ENCODE results near the gene HYI.
"Not testable (repeated sequence)": the region's sequence is repeated elsewhere in the genome, so short reads cannot be mapped to it uniquely, and the experiment has no call there.

Gene HYI

DNA sequence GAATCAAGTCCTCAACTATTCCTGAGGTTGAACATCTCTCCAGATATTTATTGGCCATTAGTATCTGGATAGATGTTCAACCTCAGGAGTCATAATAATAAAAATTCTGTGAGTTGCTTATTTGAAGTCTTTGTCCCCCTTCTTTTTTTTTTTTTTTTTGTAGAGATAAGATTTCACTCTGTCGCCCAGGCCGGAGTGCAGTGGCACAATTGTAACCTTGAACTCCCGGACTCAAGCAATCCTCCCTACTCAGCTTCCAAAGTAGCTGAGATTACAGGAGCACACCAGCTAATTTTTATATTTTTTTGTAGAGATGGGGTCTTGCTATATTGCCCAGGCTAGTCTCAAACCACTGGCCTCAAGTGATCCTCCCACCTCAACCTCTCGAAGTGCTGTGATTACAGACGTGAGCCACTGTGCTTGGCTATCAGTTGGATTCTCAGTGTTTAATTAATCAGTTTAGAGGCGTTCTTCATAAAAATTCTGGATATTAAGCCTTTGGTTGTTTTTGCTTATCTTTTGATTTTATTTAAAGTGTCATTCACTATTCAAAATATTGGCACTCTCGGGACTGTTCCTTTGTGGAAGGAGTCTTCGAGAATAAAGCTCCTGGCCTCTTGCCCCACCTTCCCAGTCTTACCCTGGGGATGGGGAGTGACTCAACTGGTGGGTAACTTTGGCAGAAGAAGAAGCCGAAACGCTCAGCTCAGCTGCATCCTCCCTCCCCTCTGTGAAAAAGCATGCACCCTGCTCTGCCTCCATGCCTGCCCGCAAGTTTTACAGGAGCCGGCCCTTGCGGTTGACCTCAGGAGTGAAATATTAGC, 11.2 kb upstream of the HYI start:
- no peak for DNase-seq (ENCODE audit: low read depth in 2 of 2)

- no peak for DNase-seq (ENCODE audit: low read depth in 2 of 2)
Measured at GRCh38 chr1:43463479-43463878, 9.7 kb upstream of the HYI start.

DNA sequence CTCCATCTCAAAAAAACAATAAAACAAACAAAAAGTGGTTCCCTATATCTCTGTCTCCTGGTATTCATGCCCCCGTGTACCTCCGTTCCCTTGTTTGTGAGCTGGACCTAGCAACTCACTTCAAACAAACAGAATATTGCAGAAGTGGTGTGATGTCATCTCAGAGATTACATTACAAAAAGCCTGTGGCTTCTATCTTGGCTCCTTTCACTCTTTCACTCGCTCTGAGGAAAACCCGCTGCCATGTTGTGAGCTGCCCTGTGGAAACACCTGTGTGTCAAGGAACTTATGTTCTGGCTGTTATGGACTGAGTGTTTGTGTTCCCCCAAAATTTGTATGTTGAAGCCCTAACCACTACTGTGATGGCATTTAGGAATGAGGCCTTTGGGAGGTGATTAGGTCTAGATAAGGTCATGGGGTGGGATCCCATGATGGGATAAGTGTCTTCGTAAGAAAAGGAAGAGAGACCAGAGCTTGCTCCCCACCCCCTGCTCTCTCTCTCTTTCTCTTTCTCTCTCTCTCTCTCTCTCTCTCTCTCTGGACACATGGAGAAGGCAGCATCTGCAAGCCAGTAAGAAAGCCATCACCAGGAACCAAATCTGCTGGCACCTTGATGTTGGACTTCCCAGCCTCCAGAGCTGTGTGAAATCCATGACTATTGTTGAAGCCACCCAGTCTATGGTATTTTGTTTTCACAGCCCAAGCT, 7.4 kb upstream of the HYI start:
- DNase-seq (ENCODE audit: low read depth in 2 of 2), result no peak

DNA sequence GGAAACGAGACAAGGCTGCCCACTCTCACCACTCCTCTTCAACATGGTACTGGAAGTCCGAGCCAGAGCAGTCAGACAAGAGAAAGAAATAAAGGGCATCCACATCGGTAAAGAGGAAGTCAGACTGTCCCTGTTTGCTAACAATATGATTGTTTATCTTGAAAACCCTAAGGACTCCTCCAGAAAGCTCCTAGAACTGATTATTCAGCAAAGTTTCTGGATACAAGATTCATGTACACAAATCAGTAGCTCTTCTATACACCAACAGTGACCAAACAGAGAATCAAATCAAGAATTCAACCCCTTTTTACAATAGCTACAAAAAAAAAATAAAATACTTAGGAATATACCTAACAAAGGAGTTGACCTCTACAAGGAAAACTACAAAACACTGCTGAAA, 4.6 kb upstream of the HYI start:
- DNase-seq (ENCODE audit: low read depth in 2 of 2), result not testable (repeated sequence)

GRCh38 chr1:43455213-43455889, 1.6 kb upstream of the HYI start:
- no peak for DNase-seq (ENCODE audit: low read depth in 2 of 2)

GRCh38 chr1:43454270-43455011, 710 bp upstream of the HYI start:
- peak; percentile 49 to 58 for DNase-seq (ENCODE audit: low read depth in 2 of 2)

DNA sequence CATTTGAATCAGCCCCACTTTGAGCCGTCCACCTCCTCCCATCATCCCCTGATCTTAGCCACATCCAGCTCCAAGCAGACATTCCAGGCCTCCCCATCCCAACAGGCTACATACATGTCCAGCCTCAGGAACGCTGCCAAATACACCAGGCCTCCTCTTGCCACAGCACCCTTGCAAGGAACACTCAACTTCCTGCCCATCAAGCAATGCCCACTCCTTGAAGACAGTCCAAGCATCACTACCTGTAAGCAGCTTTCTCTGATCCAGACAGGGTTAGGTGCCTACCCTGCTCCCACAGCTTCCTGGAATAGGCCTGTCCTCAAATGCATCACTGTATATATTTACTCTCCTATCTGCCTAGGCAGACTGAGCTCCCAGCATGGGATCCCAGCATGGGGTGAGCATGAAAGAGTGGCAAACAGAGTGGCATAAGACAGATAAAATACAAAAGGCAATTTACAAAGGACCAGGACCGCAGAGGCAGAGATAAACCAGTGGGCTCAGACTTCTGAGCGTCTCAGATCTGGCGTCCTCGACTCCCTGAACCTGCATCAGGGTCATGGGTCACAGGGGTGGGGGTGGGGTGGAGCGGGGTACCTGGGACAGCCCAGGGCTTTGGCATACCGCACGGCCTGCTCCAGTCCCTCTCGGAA, 816 bp downstream of the HYI start:
- no peak for DNase-seq (ENCODE audit: low read depth in 2 of 2)

GRCh38 chr1:43451701-43452532, 1.8 kb downstream of the HYI start:
- DNase-seq (ENCODE audit: low read depth in 2 of 2), result no peak

DNA sequence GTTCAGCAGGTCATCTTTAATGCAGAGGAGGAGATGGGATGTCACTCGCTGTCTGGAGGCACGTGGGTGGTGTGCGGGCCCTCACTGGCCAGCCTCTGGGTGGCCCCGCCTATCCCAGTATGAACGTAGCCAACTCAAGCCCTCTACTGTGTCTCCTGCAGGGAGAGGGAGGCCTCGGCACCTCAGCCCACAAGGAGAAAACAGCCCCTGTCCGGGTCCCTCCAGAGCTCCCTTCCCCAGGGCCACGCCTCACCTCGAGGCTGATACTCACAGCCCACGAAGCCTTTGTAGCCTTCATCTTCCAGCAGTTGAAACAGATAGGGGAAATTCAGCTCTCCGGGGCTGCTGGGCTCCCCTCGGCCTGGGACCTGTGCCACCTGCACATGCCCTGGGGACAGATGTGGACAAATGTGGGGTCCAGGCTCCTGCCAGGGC, 2.6 kb downstream of the HYI start:
- DNase-seq (ENCODE audit: low read depth in 2 of 2), result no peak

DNA sequence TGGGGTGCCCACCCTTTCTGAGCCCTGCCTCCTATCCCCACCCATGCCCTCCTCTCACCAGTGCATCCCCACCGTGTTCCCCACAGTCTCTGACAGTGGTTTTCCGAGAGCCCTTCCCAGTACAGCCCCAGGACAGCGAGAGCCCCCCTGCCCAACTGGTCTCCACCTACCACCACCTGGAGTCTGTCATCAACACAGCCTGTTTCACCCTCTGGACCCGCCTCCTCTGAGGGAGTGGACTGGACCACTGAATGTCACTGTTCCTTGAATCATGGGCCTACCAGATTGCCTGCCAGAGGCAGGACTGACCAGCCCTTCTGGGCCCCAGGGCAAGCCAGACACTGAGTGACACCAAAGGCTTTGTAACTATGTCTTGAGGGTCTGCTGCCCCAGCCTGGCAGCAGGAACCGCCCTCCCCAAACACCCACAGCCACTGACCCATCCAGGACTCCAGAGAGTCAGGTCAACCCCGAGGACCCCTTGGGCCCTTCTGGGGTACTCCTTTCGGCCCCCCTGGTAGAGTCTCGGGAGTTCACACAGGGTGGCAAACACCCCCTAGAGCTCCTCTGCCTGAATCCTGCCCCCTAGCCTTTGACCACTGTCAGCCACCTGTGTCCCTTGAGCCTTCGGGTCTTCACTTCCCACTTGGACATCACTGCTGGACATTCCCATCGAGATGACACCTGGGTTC, 3.3 kb downstream of the HYI start:
- DNase-seq (ENCODE audit: low read depth in 2 of 2), result no peak

DNA sequence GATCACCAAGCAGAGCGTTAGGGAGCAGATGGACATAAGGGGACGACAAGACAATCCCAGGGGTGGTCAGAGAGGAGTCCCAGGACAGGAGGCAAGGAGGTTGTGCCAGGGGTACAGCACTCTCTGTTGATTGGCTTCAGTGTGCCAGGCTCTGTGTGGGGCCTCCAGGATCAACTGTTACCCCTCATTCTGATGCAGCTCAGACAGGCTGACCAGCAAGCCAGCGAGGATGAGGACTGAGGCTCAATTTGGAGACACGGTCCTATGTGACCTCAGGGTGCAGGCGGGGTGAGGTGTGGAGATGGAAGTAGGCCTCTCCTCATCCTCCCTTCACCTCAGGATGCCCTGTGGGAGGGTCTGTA, 4.0 kb downstream of the HYI start:
- DNase-seq (ENCODE audit: low read depth in 2 of 2), result no peak

- DNase-seq (ENCODE audit: low read depth in 2 of 2), result no peak
Measured at GRCh38 chr1:43448955-43449707, 4.6 kb downstream of the HYI start.

GRCh38 chr1:43447891-43448708, 5.6 kb downstream of the HYI start:
- DNase-seq (ENCODE audit: low read depth in 2 of 2), result no peak

- no peak for DNase-seq (ENCODE audit: low read depth in 2 of 2)
Measured at GRCh38 chr1:43446881-43447835, 6.6 kb downstream of the HYI start.

DNA sequence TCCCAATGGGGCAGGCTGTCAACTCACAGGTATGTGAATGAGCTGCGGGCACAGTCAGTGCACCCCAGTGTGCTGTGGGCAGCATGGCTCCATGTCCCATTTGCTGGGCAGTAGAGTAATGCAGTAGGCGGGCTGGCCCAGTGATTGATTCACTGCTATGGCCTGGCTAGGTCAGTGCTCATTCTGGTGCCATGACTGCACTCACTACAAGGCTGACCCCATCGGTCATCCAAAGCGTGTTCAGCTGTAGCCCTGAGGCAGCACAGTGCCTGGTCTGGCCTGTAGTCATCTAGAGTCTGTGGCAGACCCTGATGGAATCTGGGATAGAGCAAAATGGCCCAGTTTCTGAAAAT, 7.4 kb downstream of the HYI start:
- no peak for DNase-seq (ENCODE audit: low read depth in 2 of 2)

GRCh38 chr1:43445606-43446387, 7.9 kb downstream of the HYI start:
- DNase-seq (ENCODE audit: low read depth in 2 of 2), result no peak

- no peak for DNase-seq (ENCODE audit: low read depth in 2 of 2)
Measured at GRCh38 chr1:43444836-43445235, 8.9 kb downstream of the HYI start.

Measured in stimulated activated CD4-positive, alpha-beta T cell treated with anti-CD3 and anti-CD28 coated beads, Interleukin-15, amount 100 ng/mL, for 48 hours (primary cell).